Activated naive CD8-positive, alpha-beta T cell treated with anti-CD3 and anti-CD28 coated beads, Interleukin-2, amount 10 ng/mL, durations not matched to agents 7 days and 5 days (primary cell): ENCODE results near the gene PPM1H. TPM values are rescaled to one million over a fixed set of nuclear protein-coding genes. Genes with fewer than 3 reads are reported as not detected.
"Not testable (repeated sequence)": the region's sequence is repeated elsewhere in the genome, so short reads cannot be mapped to it uniquely, and the experiment has no call there.

ENCODE experiments used
- ATAC-seq: fragments of 150-1000 bp; cut with Tn5 transposase; one replicate; pipeline ENCODE4 v1.10.0; 2021; ENCODE audit warnings: low read depth, moderate library complexity
- POLR2A ChIA-PET: fragments of 350-600 bp; sonication (Branson Sonifier 250); formaldehyde crosslinking; loops from one replicate; lab custom pipeline; 2021; ENCODE audit warnings: antibody characterized with exemption; lab: Charles Lee
- DNase-seq: peaks from one replicate; pipeline ENCODE4 v3.0.0; 2021
- H3K27ac Mint-ChIP-seq: one replicate; pipeline ENCODE4 v1.8.0; 2022; ENCODE audit warnings: mild to moderate bottlenecking, mixed read lengths
- H3K27me3 Mint-ChIP-seq: one replicate; pipeline ENCODE4 v1.8.0; 2022; ENCODE audit warnings: mild to moderate bottlenecking, moderate library complexity, mixed read lengths
- H3K36me3 Mint-ChIP-seq: one replicate; pipeline ENCODE4 v1.8.0; 2021; ENCODE audit warnings: mild to moderate bottlenecking, mixed read lengths
- H3K4me1 Mint-ChIP-seq: one replicate; pipeline ENCODE4 v1.8.0; 2021; ENCODE audit warnings: mixed read lengths
- H3K4me3 Mint-ChIP-seq: one replicate; pipeline ENCODE4 v1.8.0; 2022; ENCODE audit warnings: mild to moderate bottlenecking, moderate library complexity, mixed read lengths
- H3K9me3 Mint-ChIP-seq: one replicate; pipeline ENCODE4 v1.8.0; 2021; ENCODE audit warnings: mixed read lengths
- total RNA-seq, 2 experiments: library from RNA; stranded (reverse); gene quantifications; one replicate each; pipeline ENCODE4 v1.2.3, GENCODE V29; 2021

Gene PPM1H
- total RNA-seq, 2 experiments from 2014 or later, result 0.06 TPM; not detected in 1

- DNase-seq (peak; percentile 42), ATAC-seq (peak; percentile 72)
- H3K36me3 Mint-ChIP-seq, result no peaks in the 10 kb centered on the region
- no peaks in the 10 kb centered on the region for H3K9me3 Mint-ChIP-seq
- H3K4me3 Mint-ChIP-seq, result peak overlapping the region; percentile 53
- POLR2A ChIA-PET, result no interaction called here
- no peak overlapping the region for H3K27ac Mint-ChIP-seq
- peaks cover 24% of the 10 kb centered on the region for H3K4me1 Mint-ChIP-seq
- peaks cover 26% of the 10 kb centered on the region for H3K27me3 Mint-ChIP-seq
Observed at GRCh38 chr12:62813031-62813829, 121.7 kb downstream of the PPM1H start.

- H3K9me3 Mint-ChIP-seq, DNase-seq, POLR2A ChIA-PET, ATAC-seq, H3K27ac Mint-ChIP-seq, H3K4me3 Mint-ChIP-seq, H3K36me3 Mint-ChIP-seq: not testable (repeated sequence)
- peaks cover 16% of the 10 kb centered on the region for H3K27me3 Mint-ChIP-seq
- peaks cover 25% of the 10 kb centered on the region for H3K4me1 Mint-ChIP-seq
Observed at GRCh38 chr12:62811481-62811880, 123.5 kb downstream of the PPM1H start.

DNA sequence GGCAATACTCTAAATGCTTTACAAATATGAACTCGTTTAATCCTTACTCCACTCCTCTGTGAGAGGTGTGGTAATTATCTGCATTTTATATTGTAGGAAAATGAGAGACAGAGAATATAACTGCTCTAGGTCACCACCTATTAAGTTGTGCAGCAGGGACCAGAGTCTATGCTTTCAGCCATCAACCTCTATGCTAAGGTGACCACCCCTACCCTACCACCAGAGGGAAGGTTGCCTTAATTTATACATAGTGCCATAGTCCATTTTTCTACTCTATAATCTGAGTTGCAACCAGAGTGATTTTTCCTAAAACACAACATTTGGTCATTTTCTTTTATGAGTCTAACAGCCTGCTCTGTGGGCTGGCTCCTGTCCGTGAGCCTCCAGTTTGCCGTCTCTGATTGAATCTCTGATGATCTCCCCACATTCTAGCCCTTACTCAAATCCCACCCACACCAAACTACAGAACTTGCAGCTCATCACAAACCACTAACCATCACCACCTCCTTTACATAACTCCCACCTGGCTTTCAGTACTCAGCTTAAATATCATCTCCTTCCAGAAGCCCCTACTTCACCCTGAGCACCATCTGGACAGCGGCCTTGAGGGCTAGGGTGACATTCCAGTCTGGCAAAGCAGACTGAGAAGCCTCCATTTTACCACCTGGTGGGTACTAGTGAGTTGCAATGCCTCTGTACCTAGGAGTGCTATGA lies 126.6 kb downstream of the PPM1H start:
- Mint-ChIP-seq H3K4me3 (no peak overlapping the region), H3K9me3 (peaks cover 2% of the 10 kb centered on the region), H3K4me1 (peaks cover 23% of the 10 kb centered on the region), H3K27me3 (peaks cover 4% of the 10 kb centered on the region), H3K36me3 (peaks cover 1% of the 10 kb centered on the region), H3K27ac (no peak overlapping the region)
- POLR2A ChIA-PET, result interaction anchor here (0.6 kb wide), 1 partner anchor 11 kb away, joined by 5 read pairs; no protein-coding TSS in a partner anchor
- no peak for DNase-seq
- no peak for ATAC-seq

DNA sequence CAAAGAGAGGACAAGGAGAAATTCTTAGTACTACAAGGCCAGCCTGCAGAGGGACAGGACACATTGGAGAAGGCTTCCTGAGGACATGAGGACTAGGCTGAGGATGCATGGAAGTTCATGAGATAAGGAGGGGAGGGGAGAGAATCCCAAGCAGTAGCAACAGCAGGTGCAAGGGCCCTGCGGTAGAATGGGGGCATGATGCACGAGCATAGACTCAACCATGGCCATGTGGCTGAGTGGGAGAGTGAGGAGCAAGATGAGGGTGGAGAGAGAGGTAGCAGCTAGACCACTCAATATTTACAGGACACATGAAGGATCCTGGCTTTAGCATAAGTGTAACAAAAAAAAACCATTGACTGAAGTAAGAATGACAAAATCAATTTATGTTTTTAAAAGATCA lies 128.1 kb downstream of the PPM1H start:
- peaks cover 13% of the 10 kb centered on the region for H3K4me1 Mint-ChIP-seq
- H3K9me3 Mint-ChIP-seq, result peaks cover 2% of the 10 kb centered on the region
- peaks cover 4% of the 10 kb centered on the region for H3K27me3 Mint-ChIP-seq
- POLR2A ChIA-PET, result no interaction called here
- H3K36me3 Mint-ChIP-seq, result peaks cover 1% of the 10 kb centered on the region
- DNase-seq, result no peak
- no peak overlapping the region for H3K27ac Mint-ChIP-seq
- no peak for ATAC-seq
- no peak overlapping the region for H3K4me3 Mint-ChIP-seq

- Mint-ChIP-seq H3K4me1 (peaks cover 11% of the 10 kb centered on the region), H3K27ac (no peak overlapping the region), H3K9me3 (peaks cover 2% of the 10 kb centered on the region), H3K27me3 (peaks cover 2% of the 10 kb centered on the region), H3K36me3 (peaks cover 1% of the 10 kb centered on the region), H3K4me3 (no peak overlapping the region)
- no peak for DNase-seq
- no peak for ATAC-seq
- POLR2A ChIA-PET, result no interaction called here
Observed at GRCh38 chr12:62806244-62806836, 128.6 kb downstream of the PPM1H start.

DNA sequence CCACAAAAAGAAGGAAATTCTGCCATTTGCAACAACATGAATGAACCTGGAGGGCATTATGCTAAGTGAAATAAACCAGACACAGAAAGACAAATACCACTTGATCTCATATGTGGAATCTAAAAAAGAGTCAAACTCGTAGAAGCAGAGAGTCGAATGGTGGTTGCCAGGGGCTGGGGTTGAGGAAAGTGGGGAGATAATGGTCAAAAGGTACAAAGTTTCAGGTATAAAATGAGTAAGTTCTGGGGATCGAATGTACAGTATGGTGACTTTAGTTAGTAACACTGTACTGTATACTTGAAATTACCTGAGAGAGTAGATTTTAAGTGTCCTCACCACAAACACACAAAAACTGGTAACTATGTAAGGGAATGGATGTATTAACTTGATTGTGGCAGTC lies 129.4 kb downstream of the PPM1H start:
- H3K4me3 Mint-ChIP-seq, result no peak overlapping the region

DNA sequence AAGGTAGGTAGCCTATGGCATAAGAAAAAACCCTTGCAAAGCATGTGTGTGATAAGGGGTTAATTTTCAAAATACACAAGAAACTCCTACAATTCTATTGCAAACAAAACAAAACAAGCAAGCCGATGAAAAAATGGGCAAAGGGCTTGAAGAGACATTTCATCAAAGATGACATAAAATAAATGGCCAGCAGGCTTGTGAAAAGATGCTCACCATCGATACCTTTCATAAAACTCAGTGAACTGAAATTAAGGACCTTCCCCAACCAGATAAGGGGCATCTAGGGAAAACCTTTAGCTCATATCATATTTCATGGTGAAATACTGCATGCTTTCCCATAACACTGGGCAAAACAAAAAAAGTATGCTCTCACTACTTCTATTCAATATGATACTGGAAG lies 131.2 kb downstream of the PPM1H start:
- H3K4me3 Mint-ChIP-seq, result no peak overlapping the region
- peaks cover 2% of the 10 kb centered on the region for H3K27me3 Mint-ChIP-seq
- peaks cover 1% of the 10 kb centered on the region for H3K36me3 Mint-ChIP-seq
- H3K9me3 Mint-ChIP-seq, result peaks cover 2% of the 10 kb centered on the region
- H3K4me1 Mint-ChIP-seq, result peaks cover 11% of the 10 kb centered on the region
- no peak overlapping the region for H3K27ac Mint-ChIP-seq
- POLR2A ChIA-PET, result interaction anchor here (0.6 kb wide), 1 partner anchor 8 kb away, joined by 3 read pairs; no protein-coding TSS in a partner anchor
- DNase-seq, result no peak
- ATAC-seq, result no peak

More for the DNA sequence above, 129.4 kb downstream of the PPM1H start:
- Mint-ChIP-seq H3K4me1 (peaks cover 11% of the 10 kb centered on the region), H3K27ac (no peak overlapping the region), H3K9me3 (peaks cover 2% of the 10 kb centered on the region), H3K27me3 (peaks cover 2% of the 10 kb centered on the region), H3K36me3 (peaks cover 1% of the 10 kb centered on the region)
- DNase-seq, result no peak
- no peak for ATAC-seq
- POLR2A ChIA-PET, result no interaction called here

- Mint-ChIP-seq H3K4me1 (peaks cover 6% of the 10 kb centered on the region), H3K36me3 (peaks cover 1% of the 10 kb centered on the region), H3K9me3 (peaks cover 2% of the 10 kb centered on the region), H3K4me3 (no peak overlapping the region), H3K27ac (no peak overlapping the region), H3K27me3 (no peaks in the 10 kb centered on the region)
- DNase-seq, result no peak
- POLR2A ChIA-PET, result no interaction called here
- ATAC-seq, result no peak
Observed at GRCh38 chr12:62802984-62803383, 132.0 kb downstream of the PPM1H start.

- Mint-ChIP-seq H3K9me3 (peaks cover 2% of the 10 kb centered on the region), H3K36me3 (peaks cover 1% of the 10 kb centered on the region), H3K4me3 (no peak overlapping the region), H3K4me1 (peaks cover 5% of the 10 kb centered on the region), H3K27ac (no peak overlapping the region), H3K27me3 (no peaks in the 10 kb centered on the region)
- no peak for ATAC-seq
- DNase-seq, result no peak
- POLR2A ChIA-PET, result no interaction called here
Observed at GRCh38 chr12:62802321-62802720, 132.6 kb downstream of the PPM1H start.

GRCh38 chr12:62801796-62802195 lies 133.2 kb downstream of the PPM1H start:
- POLR2A ChIA-PET, result no interaction called here

DNA sequence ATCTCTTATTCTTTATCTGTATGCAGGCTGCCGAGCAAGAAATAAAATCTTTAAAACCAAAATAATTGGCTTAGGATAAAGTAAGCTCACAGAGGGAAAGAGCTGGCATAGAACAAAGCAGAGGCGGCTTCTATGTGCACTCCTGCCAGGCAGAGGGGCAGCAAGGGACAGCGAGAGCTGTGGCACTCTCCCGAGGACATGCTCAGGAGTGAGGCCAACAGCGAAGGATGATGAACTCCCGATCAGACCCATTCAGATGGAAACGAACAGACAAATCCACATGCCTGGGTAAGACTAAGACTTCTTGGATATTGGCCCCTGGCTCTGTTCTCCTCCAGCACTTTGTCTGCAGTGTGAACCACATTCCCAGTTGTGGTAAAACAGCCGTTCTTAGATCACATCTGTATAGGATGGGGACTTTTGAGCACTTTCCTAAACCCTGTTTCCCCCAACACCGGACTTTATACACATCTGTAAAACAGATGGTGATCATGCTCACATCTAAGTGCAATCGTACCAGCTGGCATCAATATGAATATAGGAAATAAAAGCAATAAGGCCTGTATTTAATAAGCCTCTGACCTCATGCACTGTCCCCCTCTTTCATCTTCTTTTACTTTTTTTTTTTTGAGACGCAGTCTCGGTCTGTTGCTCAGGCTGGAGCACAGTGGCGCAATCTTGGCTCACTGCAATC lies 134.1 kb downstream of the PPM1H start:
- no peak for ATAC-seq
- no peak overlapping the region for H3K27ac Mint-ChIP-seq
- POLR2A ChIA-PET, result interaction anchor here (0.7 kb wide), 1 partner anchor 198 kb away, joined by 3 read pairs; no protein-coding TSS in a partner anchor
- no peaks in the 10 kb centered on the region for H3K4me1 Mint-ChIP-seq
- H3K4me3 Mint-ChIP-seq, result no peak overlapping the region
- H3K36me3 Mint-ChIP-seq, result peaks cover 1% of the 10 kb centered on the region
- H3K27me3 Mint-ChIP-seq, result peaks cover 6% of the 10 kb centered on the region
- DNase-seq, result no peak
- H3K9me3 Mint-ChIP-seq, result peaks cover 2% of the 10 kb centered on the region

More at GRCh38 chr12:62801796-62802195, 133.2 kb downstream of the PPM1H start:
- H3K4me1 Mint-ChIP-seq, result peaks cover 3% of the 10 kb centered on the region
- no peak for ATAC-seq
- peaks cover 1% of the 10 kb centered on the region for H3K36me3 Mint-ChIP-seq
- peaks cover 2% of the 10 kb centered on the region for H3K9me3 Mint-ChIP-seq
- no peak overlapping the region for H3K27ac Mint-ChIP-seq
- no peak for DNase-seq
- H3K4me3 Mint-ChIP-seq, result no peak overlapping the region
- peaks cover 1% of the 10 kb centered on the region for H3K27me3 Mint-ChIP-seq

GRCh38 chr12:62799766-62800406 lies 135.1 kb downstream of the PPM1H start:
- Mint-ChIP-seq H3K27ac (no peak overlapping the region), H3K4me1 (no peaks in the 10 kb centered on the region), H3K27me3 (peaks cover 11% of the 10 kb centered on the region), H3K9me3 (no peaks in the 10 kb centered on the region), H3K4me3 (no peak overlapping the region), H3K36me3 (no peaks in the 10 kb centered on the region)
- no peak for DNase-seq
- POLR2A ChIA-PET, result interaction anchor here (0.7 kb wide), 1 partner anchor 197 kb away, joined by 3 read pairs; no protein-coding TSS in a partner anchor
- no peak for ATAC-seq
